Endothelial cell of umbilical vein (primary cell): ENCODE measurements around the gene HAPLN1. TPM values are rescaled to one million over a fixed set of nuclear protein-coding genes. Genes with fewer than 3 reads are reported as not detected.

Experiments used
- BruUV-seq: library from RNA; stranded (reverse); fragments of 400-500 nt; replicated peaks from 2 replicates; lab custom pipeline; 2021; lab: Mats Ljungman, UMichigan
- CTCF ChIA-PET: fragments of 300-600, 350-600 bp; sonication (Branson Sonifier 250); formaldehyde crosslinking; loops from one replicate; lab custom pipeline; 2021; ENCODE audit warnings: antibody characterized with exemption, inconsistent platforms; lab: Charles Lee
- POLR2A ChIA-PET: fragments of 300-600, 350-600 bp; sonication (Branson Sonifier 250); formaldehyde crosslinking; loops from one replicate; lab custom pipeline; 2021; ENCODE audit warnings: antibody characterized with exemption, inconsistent platforms; lab: Charles Lee
- DNase-seq: peaks from one replicate; pipeline ENCODE4 v3.0.0-alpha.2; 2011; ENCODE audit warnings: low read depth, low spot score
- FAIRE-seq: peaks from 2 replicates; lab custom pipeline; 2011; peaks lifted over from hg19 to GRCh38; lab: Jason Lieb, UNC
- H2AFZ ChIP-seq: 2 replicates; pipeline ENCODE4 v1.6.0; 2012; ENCODE audit warnings: low read depth, low read length, control low read depth, inconsistent platforms
- H3K27ac ChIP-seq: 2 replicates; pipeline ENCODE4 v1.5.1; 2011; ENCODE audit warnings: low read depth, mild to moderate bottlenecking, control low read depth, low read length, moderate library complexity; ENCODE audit not compliant: insufficient read depth
- H3K27me3 ChIP-seq, 2 experiments: 2 replicates each; pipeline versions ENCODE4 v1.6.0 to v1.6.1; 2011; ENCODE audit warnings: low read length in 2 of 2, mixed read lengths in 1 of 2; ENCODE audit not compliant: control insufficient read depth in 2 of 2, insufficient read depth in 2 of 2
- H3K36me3 ChIP-seq, 2 experiments: 2 replicates in 1 of 2; 3 replicates in 1 of 2; pipeline ENCODE4 v1.5.1; 2011; ENCODE audit warnings: low read length in 2 of 2, mild to moderate bottlenecking in 1 of 2, moderate library complexity in 1 of 2; ENCODE audit not compliant: control insufficient read depth in 2 of 2, insufficient read depth in 2 of 2; ENCODE audit errors: extremely low read depth in 1 of 2
- H3K4me1 ChIP-seq: 3 replicates; pipeline ENCODE4 v1.5.1; 2011; ENCODE audit warnings: mild to moderate bottlenecking, low read length; ENCODE audit not compliant: control insufficient read depth, insufficient read depth; ENCODE audit errors: extremely low read depth
- H3K4me2 ChIP-seq: 2 replicates; pipeline ENCODE4 v1.6.1; 2011; ENCODE audit warnings: low read length, control low read depth, mixed read lengths; ENCODE audit not compliant: insufficient read depth
- H3K4me3 ChIP-seq, 3 experiments: fragments of 200-600 bp in 1 of 3; sonication (generic), shearing (Covaris generic) in 1 of 3; replicated peaks in 1 of 3; 2 replicates each; pipeline ENCODE4 v1.5.1; 2011 to 2016; ENCODE audit warnings: control low read depth in 3 of 3, low read length in 3 of 3, mild to moderate bottlenecking in 2 of 3, inconsistent platforms in 1 of 3, low read depth in 1 of 3, moderate library complexity in 1 of 3; ENCODE audit not compliant: insufficient read depth in 1 of 3
- H3K79me2 ChIP-seq: 2 replicates; pipeline ENCODE4 v1.6.0; 2012; ENCODE audit warnings: low read length, inconsistent platforms; ENCODE audit not compliant: control insufficient read depth, insufficient read depth
- H3K9ac ChIP-seq: replicated peaks from 2 replicates; pipeline ENCODE3; 2011; ENCODE audit warnings: low read length, control low read depth; ENCODE audit not compliant: insufficient read depth; ENCODE audit errors: extremely low read depth
- H3K9me1 ChIP-seq: replicated peaks from 3 replicates; pipeline ENCODE4 v1.6.0; 2011; ENCODE audit warnings: mild to moderate bottlenecking, low read length; ENCODE audit not compliant: control insufficient read depth, insufficient read depth; ENCODE audit errors: extremely low read depth
- H3K9me3 ChIP-seq: replicated peaks from 2 replicates; pipeline ENCODE4 v1.5.1; 2012; ENCODE audit warnings: low read length, inconsistent platforms; ENCODE audit not compliant: control insufficient read depth, insufficient read depth
- H4K20me1 ChIP-seq: replicated peaks from 2 replicates; pipeline ENCODE3; 2011; ENCODE audit warnings: mild to moderate bottlenecking, low read length; ENCODE audit not compliant: control insufficient read depth, insufficient read depth; ENCODE audit errors: extremely low read depth
- EZH2 ChIP-seq: IDR thresholded peaks from 2 replicates; pipeline ENCODE4 v1.6.1; 2012; ENCODE audit warnings: borderline replicate concordance, low read depth, mild to moderate bottlenecking, moderate library complexity, low read length, inconsistent platforms; ENCODE audit not compliant: severe bottlenecking
- FOS ChIP-seq: IDR thresholded peaks from 2 replicates; pipeline ENCODE4 v1.6.1; 2011; ENCODE audit warnings: mild to moderate bottlenecking, low read length, moderate library complexity, borderline replicate concordance; ENCODE audit not compliant: insufficient read depth
- GATA2 ChIP-seq: IDR thresholded peaks from 2 replicates; pipeline ENCODE4 v1.7.0; 2011; ENCODE audit warnings: low read depth, mild to moderate bottlenecking, moderate library complexity, mixed read lengths, low read length; ENCODE audit not compliant: insufficient read length, insufficient read depth
- JUN ChIP-seq: IDR thresholded peaks from 2 replicates; pipeline ENCODE4 v1.6.1; 2011; ENCODE audit warnings: borderline replicate concordance, low read depth; ENCODE audit not compliant: insufficient read length, insufficient read depth
- MYC ChIP-seq: IDR thresholded peaks from one replicate; pipeline ENCODE4 v1.6.1; 2011; ENCODE audit warnings: mild to moderate bottlenecking, low read depth, low read length
- POLR2A ChIP-seq: IDR thresholded peaks from 2 replicates; pipeline ENCODE4 v1.6.1; 2012; ENCODE audit warnings: low read depth, mild to moderate bottlenecking, control low read depth, low read length
- POLR2AphosphoS5 ChIP-seq: IDR thresholded peaks from 2 replicates; pipeline ENCODE4 v1.6.1; 2012; ENCODE audit warnings: low read depth, mild to moderate bottlenecking, control low read depth, low read length, moderate library complexity; ENCODE audit not compliant: insufficient read depth
- dilution Hi-C: fragments of 300-500 bp; cut with MboI; formaldehyde crosslinking; loops from one replicate; pipeline ENCODE4 v1.15.0; 2019; ENCODE audit warnings: low sequenced_read_pairs; ENCODE audit not compliant: extremely low pct_ligation_motif_present
- intact Hi-C: fragments of 100-400 bp; cut with micrococcal nuclease; formaldehyde crosslinking; loops from one replicate; pipeline ENCODE4 v1.10.0; 2022
- polyA plus RNA-seq, 4 experiments: library from polyadenylated mRNA; depleted of rRNA in 3 of 4; stranded (reverse) in 3 of 4; unstranded in 1 of 4; fragments of >200 nt; gene quantifications; 2 replicates each; pipeline versions ENCODE4 v1.2.1 to v1.2.3, GENCODE V29; 2011 to 2012; ENCODE audit warnings: missing spikeins in 1 of 4
- total RNA-seq: library from RNA; stranded (reverse); gene quantifications from 2 replicates; pipeline ENCODE4 v1.2.3, GENCODE V29; 2021
- TF ChIP-seq, protein P1 (sequence below): IDR thresholded peaks from 2 replicates; pipeline ENCODE4 v1.6.1; 2011; ENCODE audit not compliant: insufficient read depth, insufficient read length
- TF ChIP-seq, protein P2 (sequence below), 2 donors: IDR thresholded peaks; 1 replicate in 1 of 2; 2 replicates in 1 of 2; pipeline ENCODE4 v1.5.1; 2011; ENCODE audit warnings: low read length in 2 of 2, mild to moderate bottlenecking in 2 of 2, moderate library complexity in 2 of 2, control low read depth in 1 of 2, inconsistent platforms in 1 of 2, low read depth in 1 of 2; ENCODE audit not compliant: insufficient read depth in 1 of 2; ENCODE audit errors: extremely low read depth in 1 of 2

The HAPLN1 gene
- total and polyA plus RNA-seq, 2 donors (not counting 3 experiments of a cell fraction or from before 2014, with no cell fraction given): 0.04 TPM; not detected in 1

GRCh38 chr5:83731638-83732037 lies 11.0 kb upstream of the HAPLN1 start:
- Histone ChIP-seq H3K4me1 (no peaks in the 10 kb centered on the region), H3K4me2 (no peak overlapping the region), H3K9me1 (no peaks in the 10 kb centered on the region), H3K9ac (no peak overlapping the region), H4K20me1 (no peaks in the 10 kb centered on the region), H2AFZ (no peak overlapping the region), H3K79me2 (no peaks in the 10 kb centered on the region), H3K27me3 (no peaks in the 10 kb centered on the region), H3K4me3 (no peak overlapping the region), H3K27ac (no peak overlapping the region), H3K36me3 (no peaks in the 10 kb centered on the region), H3K9me3 (no peaks in the 10 kb centered on the region)
- no TSS peak for BruUV-seq
- POLR2A ChIA-PET: no interaction called here
- CTCF ChIA-PET: interaction anchor here (1.3 to 1.9 kb wide), 2 partner anchors 8 to 196 kb away, joined by 4 read pairs; no protein-coding TSS in a partner anchor
- dilution Hi-C loops: no loop called here
- DNase-seq (no peak), FAIRE-seq (no peak)
- intact Hi-C loops: no loop called here
- no peak for TF ChIP-seq MYC
- TF ChIP-seq, protein P1, sequence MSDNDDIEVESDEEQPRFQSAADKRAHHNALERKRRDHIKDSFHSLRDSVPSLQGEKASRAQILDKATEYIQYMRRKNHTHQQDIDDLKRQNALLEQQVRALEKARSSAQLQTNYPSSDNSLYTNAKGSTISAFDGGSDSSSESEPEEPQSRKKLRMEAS: no peak
- no peak for TF ChIP-seq POLR2A
- TF ChIP-seq GATA2: no peak
- TF ChIP-seq FOS: no peak
- TF ChIP-seq, protein P2, sequence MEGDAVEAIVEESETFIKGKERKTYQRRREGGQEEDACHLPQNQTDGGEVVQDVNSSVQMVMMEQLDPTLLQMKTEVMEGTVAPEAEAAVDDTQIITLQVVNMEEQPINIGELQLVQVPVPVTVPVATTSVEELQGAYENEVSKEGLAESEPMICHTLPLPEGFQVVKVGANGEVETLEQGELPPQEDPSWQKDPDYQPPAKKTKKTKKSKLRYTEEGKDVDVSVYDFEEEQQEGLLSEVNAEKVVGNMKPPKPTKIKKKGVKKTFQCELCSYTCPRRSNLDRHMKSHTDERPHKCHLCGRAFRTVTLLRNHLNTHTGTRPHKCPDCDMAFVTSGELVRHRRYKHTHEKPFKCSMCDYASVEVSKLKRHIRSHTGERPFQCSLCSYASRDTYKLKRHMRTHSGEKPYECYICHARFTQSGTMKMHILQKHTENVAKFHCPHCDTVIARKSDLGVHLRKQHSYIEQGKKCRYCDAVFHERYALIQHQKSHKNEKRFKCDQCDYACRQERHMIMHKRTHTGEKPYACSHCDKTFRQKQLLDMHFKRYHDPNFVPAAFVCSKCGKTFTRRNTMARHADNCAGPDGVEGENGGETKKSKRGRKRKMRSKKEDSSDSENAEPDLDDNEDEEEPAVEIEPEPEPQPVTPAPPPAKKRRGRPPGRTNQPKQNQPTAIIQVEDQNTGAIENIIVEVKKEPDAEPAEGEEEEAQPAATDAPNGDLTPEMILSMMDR (IDR thresholded peaks at IDR 0.05; ENCODE audit: extremely low read depth in 1 of 2, insufficient read depth in 1 of 2, low read depth in 1 of 2, low read length in 2 of 2): no peak
- no peak for TF ChIP-seq JUN
- no peak for TF ChIP-seq POLR2AphosphoS5
- no peak for TF ChIP-seq EZH2
